GF-D8 (cell line): ENCODE measurements around the gene ABCF1.

Source experiments
- DNase-seq: peaks from one replicate; lab custom pipeline; 2025; lab: John Stamatoyannopoulos, UW

The ABCF1 gene

DNA sequence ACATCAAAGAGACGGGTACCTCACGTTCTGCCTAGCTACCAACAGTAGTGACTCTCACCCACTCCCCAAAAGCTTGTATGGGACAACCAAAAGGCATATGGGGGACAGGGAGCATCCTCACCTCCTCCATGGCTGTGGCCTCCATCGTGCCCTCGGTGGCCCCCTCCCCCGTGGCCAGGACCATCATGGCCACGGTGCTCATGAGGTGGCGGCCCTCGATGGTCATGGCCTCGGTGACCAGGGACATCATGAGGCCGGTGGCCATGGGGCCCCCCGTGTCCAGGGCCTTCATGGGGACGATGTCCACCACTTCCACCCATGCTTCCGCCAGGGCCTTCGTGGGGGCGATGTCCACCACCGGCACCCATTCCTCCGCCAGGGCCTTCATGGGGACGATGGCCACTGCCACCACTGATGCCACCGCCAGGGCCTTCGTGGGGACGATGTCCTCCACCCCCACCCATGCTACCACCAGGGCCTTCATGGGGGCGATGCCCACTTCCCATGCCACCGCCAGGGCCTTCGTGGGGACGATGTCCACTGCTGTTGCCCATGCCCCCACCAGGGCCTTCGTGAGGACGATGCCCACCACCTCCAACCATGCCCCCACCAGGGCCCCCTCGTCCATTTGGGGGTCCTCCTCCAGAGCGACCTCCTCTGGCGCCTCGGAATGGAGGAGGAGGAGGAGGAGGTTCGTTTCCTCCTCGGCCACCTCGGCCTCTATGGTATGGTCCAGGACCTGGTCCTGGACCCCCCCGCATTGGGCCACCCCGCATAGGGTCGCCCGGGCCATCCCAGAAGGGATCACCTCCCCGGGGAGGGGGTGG lies 30.8 kb downstream of the ABCF1 start:
- no peak for DNase-seq

DNA sequence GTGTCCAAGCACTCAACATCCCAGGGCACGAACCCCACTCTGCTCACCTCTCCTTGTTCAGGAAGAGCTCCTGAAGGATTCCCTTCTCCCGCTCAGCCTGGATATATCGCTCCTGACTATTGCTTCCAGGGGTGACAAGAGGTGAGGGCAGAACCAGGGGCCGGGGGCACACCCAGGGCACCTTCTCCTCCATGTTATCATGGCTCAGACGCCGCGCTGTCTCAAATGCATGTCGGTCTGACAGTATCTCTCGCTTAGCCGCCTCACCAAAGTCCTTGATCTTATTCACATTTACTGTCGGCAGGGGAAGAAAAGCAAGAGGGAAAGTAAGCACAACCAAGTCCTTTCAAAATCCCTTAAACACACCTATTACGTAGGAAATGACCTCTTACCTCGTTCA lies 32.7 kb downstream of the ABCF1 start:
- DNase-seq: no peak

- DNase-seq: no peak
Observed at GRCh38 chr6:30610065-30610464, 38.8 kb downstream of the ABCF1 start.

DNA sequence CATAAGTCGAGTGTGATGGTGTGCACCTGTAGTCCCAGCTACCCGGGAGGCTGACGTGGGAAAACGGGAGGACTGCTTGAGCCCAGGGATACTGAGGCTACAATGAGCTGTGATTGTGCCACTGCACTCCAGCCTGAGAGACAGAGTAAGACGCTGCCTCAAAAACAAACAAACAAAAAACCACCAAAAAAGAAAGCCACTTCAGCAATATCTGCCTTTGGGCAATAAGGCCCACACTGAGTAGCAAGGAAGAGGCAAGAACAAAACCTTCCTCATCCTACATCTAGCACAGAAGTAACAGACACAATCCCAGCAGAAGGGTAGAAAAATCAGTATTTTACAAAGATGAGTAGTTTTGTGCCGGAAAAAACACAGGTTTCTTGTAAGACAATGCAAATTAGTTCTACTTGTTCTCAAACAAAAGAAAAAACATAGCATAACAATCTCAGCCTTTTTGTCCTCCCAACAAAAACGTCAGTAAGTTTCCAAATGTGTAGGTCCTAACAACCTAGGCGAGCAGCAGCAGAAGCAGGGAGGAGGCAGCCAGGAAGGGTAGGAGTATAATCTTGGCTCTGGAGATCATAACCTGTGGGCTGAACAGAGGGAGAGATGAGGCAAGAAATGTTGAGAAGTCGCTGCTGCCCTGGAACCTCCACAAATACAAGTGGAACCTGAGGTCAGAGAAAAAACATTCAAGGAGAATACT lies 40.1 kb downstream of the ABCF1 start:
- no peak for DNase-seq

- DNase-seq: no peak
Observed at GRCh38 chr6:30611856-30612194, 40.6 kb downstream of the ABCF1 start.

GRCh38 chr6:30612213-30612612 lies 41.0 kb downstream of the ABCF1 start:
- DNase-seq: no peak

DNA sequence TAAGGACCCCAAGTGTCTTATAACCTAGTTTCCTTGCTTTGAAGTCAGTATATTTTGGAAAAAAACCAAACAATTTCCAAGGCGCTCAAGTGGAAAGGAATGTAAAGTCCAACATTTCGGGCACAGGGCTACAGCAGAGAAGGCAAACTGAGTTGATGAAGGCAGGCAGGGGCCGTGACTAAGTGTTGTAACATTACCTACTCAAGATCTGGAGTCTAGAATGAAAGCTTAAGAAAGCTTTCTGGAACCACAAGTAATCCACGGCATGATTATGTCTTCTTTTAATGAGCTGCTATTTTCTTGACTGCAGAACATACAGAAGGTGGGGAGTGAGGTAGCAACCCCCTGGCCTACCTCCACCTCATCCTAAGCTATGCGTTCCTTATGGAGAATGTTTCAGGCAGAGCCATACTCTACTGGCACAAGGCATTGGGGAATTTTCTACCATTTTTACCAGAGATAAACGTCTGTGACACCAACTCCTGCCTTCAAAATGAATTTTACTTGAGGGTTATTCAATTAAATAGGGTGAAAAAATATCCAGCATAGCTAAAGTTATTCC lies 41.5 kb downstream of the ABCF1 start:
- DNase-seq: no peak

DNA sequence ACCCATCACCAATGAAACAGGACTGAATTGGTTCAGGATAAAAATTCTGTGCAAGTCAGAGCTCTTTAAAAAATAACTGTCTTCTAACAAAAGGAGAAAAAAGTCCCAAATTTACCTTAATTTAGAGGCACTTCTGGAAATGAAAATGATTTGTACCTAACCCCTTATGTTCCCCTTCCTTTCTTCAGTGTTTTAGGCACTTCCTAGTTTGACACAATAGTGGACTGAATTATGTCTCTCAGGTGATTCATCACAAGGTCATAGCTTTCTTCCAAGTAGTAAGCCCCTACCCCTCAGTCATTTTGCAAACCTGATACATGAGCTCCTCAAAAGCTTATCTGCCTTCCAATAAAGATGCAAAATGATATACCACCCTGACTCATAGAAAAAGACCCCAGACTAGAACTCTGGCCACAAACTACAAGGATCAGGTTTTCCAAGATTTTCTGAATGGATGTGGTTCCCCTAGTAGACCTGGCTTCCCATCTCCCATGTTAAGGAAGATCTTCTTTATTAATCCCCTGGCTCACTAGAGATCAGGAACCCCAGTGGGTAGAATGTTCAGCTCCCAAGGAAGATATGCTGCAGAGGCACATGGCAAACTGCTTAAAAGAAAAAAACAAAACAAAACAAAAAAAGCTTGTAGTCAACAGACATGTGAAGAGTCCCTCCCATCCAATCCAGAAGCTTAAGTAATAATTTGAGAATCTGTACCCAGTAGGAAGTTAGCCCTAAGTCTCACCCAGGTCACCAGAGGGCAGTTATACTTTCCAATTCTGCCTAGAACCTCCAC lies 42.2 kb downstream of the ABCF1 start:
- no peak for DNase-seq

DNA sequence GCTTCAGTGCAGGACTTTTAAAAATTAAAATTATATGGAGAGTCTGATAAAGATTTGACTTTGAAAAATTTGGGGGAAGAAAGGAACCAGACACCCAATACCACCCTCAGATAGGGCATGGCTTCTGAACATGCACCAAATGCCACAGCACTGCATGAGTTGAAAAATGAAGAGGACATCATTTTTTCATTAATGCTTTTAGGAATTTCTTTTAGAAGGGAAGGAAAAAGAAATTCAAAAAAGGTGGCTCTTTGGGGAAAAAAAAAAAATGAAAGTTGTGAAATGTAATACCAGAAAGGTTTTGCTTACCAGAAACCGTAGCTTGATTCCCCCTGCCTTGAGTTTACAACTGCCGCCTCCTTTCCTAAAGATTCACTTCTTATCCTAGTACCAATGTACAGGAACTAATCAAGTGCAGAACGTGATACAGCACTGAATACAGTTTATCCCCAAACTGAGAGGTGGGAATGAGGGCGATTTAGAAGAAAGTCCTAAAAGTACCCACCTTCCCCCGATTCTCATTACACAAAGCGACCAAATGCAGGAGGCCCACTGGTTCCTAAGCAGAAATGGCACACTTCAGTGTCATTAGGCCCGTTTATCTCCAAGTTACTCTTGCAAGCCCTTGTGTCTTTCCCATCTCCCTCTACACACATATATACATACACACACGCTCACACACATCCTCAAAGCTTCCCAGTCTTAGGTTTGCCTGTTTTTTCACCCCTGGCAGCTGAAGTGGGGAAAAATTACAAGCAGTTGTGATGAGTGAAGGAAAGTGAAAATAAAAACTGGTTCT lies 43.0 kb downstream of the ABCF1 start:
- no peak for DNase-seq

DNA sequence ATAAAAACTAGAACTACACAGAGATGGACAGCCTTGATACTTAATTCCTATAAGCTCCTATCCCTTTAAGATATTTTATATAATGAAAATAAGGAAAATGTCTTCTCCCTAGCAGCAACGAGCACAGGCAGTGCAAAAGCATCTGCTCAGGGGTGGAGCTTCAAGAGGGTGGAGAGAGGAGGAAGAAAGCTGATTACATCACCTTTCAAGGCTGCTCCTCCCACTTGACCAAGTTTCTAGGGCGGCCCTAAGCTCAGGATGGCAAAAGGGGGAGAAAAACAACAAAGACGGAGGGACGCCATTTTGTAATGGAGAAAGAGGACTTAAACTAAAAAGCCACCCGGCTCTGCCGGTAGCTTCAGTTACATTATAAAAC lies 43.6 kb downstream of the ABCF1 start:
- peak; percentile 94 for DNase-seq

GRCh38 chr6:30615219-30615957 lies 44.1 kb downstream of the ABCF1 start:
- peak; percentile 45 for DNase-seq

GRCh38 chr6:30615958-30616810 lies 44.9 kb downstream of the ABCF1 start:
- DNase-seq: peak; percentile 8

DNA sequence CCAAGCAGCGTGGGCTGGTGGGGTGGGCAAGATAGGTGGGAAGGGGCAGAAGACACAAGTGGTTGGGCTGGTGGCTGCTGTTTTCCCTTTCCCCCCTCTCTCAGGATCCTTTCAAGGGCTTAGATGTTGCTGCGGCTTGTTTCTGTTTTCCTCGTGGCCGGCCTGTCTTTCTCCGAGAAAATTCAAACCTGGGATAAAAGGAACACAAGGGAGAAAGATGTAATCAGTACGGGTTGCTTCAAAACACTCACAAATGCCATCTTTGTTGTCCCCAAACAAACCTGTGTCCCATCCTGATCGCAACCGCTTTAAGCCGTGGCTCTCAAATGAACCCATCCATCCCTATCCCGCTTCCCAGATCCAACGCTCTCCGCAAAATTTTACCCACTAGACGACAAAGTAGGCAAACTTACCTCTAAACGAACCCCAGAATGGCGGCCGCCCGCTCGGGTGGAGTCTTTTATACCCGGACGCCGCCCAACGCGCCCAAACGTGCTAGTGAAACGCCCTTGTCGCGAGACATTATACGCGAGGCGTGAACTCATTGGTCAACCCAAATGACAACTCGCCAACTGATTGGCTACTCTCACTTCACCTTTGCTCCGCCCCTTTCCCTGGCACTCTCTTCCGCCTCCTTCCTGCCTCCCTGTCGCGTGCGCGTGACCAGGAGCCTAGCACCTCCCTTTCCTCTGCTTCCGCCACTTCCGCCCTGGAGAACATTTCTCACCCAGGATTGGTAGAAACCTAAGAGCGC lies 45.7 kb downstream of the ABCF1 start, which contains the start of gene PPP1R10:
PPP1R10 (minus strand) TSS at position 433 of the 754 bp plus-strand sequence. CDS start 7,299 bp downstream, outside the sequence.
- DNase-seq: peak; percentile 99

DNA sequence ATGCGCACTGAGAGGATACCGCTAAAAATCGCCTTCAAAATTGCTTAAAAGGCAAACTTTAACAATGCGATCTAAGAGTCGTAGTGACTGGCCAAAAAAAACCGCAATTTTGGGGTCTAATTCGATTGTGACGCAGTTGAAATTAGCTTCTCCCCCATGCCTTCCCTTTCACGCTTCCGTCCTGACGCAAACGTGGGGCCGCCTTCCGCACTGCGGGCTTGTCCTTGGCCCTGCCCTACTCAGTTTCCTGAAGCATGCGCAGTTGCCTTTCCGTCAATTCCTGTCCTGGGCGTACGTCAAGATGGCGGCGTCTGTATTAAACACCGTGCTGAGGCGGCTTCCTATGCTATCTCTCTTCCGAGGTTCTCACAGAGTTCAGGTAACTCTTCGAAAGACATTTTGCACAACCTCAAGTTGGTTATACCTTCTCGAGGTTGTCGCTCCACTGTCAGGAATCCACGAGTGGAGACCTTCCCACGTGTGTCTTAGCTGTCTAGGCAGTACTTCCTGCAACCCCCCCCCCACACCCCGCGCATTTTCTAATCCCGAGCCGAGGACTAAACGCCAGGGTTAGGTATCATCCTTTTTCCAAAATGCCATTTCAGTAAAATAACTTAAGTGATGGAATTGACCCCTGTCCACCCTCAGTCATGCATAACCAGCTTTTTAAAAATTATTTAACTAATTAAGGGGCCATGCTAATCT lies 46.5 kb downstream of the ABCF1 start, which contains the start of gene MRPS18B:
MRPS18B (plus strand) TSS at position 276 of the 705 bp plus-strand sequence; CDS start at position 302, 26 bp downstream.
- peak; percentile 94 for DNase-seq

DNA sequence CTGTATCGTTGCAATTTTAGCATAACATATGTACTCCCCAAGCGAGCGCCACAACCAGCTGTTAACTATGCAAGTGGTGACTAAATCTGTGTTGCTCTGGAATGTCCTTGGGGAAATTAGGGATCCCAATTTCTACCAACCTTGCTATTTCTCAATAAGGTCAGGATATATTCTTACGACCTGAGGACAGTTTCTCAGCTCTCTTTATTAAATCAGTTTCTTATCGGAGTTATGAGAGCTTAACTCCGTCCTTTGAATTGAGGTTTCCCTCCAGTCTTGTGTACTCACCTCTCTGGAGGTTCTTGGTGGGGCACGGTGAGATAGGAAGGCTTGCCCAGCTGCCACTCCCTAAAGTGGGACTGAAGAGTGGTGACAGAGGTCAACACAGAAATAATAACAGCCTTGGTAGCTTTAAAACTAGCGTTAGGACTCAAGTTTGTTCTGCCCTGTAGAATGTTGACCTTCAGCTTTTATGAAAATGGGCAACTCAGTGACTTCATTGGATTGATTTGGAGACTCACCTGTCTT lies 47.1 kb downstream of the ABCF1 start:
- no peak for DNase-seq

DNA sequence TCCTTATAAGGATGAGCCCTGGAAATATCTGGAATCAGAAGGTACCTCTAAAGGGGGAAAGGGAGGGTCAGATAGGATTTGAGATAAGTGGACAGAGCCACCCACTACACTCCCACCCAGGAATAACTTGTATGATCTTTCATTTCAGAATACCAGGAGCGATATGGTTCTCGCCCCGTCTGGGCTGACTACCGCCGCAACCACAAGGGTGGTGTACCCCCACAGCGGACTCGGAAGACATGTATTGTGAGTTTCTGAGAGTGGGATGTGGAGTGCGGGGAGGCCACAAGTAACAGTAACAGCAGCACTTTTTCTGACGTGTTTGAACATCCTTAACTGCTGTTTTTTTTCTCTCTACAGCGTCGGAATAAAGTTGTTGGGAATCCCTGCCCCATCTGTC lies 48.3 kb downstream of the ABCF1 start:
- DNase-seq: no peak

DNA sequence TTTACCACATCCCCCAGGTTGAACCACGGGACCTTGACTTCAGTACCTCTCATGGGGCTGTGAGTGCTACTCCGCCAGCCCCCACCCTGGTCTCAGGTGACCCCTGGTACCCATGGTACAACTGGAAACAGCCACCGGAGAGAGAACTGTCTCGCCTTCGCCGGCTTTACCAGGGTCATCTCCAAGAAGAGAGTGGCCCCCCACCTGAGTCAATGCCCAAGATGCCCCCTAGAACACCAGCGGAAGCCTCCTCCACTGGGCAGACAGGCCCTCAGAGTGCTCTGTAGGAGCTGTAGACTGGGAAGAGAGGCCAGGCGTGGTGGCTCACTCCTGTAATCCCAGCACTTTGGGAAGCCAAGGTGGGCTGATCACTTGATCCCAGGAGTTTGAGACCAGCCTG lies 54.3 kb downstream of the ABCF1 start:
- DNase-seq: no peak
